Esophagus squamous epithelium (tissue), 4 donors: ENCODE data around the gene ZNF345.

Experiments used
- CTCF ChIP-seq, 6 experiments: fragments of 450-650 bp in 4 of 6; fragments of 200-600 bp in 2 of 6; sonication (generic) in 2 of 6; IDR thresholded peaks; one replicate each; pipeline ENCODE4 v1.5.1; 2016 to 2019; ENCODE audit warnings: antibody characterized with exemption in 6 of 6, mild to moderate bottlenecking in 4 of 6, moderate library complexity in 4 of 6
- POLR2A ChIP-seq, 4 donors: fragments of 450-650 bp; IDR thresholded peaks; one replicate each; pipeline ENCODE4 v1.6.1; 2017; ENCODE audit warnings: antibody characterized with exemption in 4 of 4, mild to moderate bottlenecking in 4 of 4, moderate library complexity in 3 of 4

GRCh38 chr19:36821758-36822157 is 28.9 kb upstream of the ZNF345 start:
- TF ChIP-seq CTCF (IDR thresholded peaks at IDR 0.05) (no peak), POLR2A (IDR thresholded peaks at IDR 0.05) (no peak)
